GM18520 (cell line): ENCODE data around the gene GGTLC2.
"Not testable (repeated sequence)": the region's sequence is repeated elsewhere in the genome, so short reads cannot be mapped to it uniquely, and the experiment has no call there.

ENCODE experiments used
- ATAC-seq: cut with Tn5 transposase; IDR thresholded peaks from one replicate; pipeline ENCODE4 v1.9.1; 2021; ENCODE audit not compliant: unreplicated experiment

GGTLC2 gene

DNA sequence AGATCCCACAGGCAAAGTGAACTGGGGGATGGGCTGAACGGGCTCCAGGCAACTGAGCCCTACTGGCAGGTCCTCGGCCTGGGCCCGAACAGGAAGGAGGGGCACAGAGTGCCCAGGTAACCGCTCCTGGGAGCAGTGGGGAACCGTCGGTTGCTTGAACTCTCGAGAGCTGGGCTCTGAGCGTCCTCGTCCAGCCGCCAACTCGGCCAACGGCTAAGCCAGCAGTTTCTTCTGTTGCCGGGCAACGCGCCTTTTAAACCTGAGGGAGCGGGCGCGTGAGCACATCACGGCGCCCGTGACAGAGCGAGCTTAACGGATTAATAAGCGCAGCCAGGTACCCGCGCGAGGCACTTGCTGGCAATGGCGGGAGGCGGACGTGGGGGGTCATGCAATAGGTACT, at the start of gene GGTLC2:
GGTLC2 (plus strand) TSS at position 301 of the 400 bp plus-strand sequence. CDS start 1,732 bp downstream, outside the sequence.
- ATAC-seq = not testable (repeated sequence)

DNA sequence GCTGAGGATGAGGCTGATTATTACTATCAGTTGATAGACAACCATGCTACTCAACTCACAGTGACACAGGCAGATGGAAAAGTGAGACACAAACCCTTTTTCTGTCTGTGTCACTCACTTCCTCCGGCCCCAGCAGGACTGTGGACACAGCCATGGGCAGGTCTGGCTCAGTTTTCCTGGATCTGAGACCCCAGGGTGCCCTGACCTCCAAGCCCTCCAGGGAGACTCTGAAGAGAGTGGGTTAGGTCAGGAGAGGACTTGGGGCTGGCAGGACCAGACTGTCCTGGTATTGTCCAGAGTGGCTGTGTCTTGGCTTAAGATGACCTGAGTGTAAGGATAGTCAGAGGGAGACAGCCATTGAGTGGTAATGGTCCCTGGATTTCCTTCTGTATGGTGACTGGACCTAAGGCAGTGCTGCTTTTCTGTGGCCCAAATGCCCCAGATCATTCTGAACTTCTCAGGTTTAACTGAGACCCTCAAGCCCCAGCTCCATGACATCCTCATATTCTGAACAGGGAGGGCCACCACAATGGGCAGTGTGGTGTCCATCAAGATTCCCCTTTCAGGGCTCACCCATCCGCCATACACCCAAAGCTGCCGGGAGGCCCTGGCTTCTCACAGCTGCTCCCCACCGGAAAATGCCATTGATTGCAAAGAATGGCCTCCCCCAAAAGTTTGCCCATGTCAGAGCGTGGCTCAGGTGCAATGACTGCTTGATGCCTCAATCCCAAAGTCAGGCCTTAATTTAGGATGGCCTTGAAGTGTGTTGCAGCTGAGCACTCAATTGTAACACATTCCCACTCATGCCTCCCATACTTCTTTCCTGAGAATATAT, 49.2 kb upstream of the GGTLC2 start:
- no peak for ATAC-seq

DNA sequence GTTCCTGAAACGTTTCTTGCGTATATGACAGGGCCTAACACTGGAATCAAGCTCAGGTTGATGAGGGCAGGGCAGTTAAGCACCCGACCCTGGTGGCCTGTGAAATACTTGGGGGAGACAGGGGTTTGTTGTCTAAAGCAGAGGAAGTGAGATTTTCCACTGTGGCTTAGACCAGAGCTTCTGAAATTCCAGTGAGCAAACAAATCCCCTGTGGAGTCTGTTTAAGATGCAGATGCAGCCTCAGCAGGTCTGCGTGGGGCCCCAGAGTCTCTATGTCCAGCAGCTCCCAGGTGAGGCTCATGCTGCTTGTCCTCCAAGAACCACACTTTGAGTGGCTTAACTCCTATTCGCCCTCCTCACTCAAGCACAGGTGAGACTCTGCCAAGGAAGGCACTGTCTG, 46.3 kb upstream of the GGTLC2 start:
- no peak for ATAC-seq

DNA sequence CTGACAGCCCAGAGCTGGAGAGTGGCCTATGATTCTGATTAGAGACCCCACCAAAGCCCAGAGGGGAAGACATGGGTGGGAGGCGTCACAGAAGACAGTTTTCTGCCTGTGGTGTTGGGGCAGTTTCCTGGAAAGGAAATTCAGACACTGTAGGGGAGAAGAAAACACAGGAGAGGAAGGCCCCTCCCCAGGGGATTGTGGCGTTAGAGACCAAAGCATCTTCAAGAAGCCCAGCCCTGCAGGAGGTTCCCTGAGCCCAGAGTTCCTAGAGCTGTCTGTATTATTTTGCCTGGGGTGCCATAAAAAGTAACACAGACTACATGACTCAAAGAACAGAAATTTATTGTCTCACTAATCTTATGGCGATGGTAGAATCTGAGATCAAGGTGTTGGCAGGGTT, 45.2 kb upstream of the GGTLC2 start:
- ATAC-seq = no peak

DNA sequence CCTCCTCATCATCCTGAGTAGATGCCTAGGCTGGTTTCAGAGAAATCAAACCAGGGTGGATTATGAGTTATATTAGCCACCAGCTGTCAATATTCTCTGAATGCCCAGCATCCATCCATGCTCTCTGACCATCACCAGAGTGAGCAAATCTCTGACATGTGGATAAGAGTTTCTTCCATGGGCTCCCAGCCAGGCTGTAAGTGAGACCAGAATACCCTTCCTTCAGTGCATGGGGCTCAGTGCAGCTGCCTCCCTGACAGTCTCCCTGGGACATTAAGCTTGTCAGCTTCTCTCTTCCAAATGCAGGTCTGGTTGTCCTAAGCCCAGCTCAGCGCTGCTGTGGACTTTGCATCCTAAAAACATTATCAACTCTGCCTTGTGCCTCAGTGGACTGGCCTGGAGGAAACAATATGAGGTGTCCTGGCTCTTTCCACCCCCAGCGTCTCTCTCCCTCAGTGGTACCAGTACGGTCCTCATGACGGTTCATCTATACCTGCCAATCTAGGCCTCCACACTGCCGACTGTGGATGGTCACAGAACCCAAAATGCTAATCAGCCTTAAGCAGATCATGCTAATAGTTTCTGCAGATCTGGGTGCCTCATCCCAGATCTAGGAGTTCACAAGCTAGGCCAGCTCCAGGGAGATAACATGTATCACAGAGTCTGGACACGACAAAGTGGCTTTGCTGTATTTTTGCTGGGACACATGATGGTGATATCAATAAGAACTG, 43.7 kb upstream of the GGTLC2 start:
- ATAC-seq = no peak

DNA sequence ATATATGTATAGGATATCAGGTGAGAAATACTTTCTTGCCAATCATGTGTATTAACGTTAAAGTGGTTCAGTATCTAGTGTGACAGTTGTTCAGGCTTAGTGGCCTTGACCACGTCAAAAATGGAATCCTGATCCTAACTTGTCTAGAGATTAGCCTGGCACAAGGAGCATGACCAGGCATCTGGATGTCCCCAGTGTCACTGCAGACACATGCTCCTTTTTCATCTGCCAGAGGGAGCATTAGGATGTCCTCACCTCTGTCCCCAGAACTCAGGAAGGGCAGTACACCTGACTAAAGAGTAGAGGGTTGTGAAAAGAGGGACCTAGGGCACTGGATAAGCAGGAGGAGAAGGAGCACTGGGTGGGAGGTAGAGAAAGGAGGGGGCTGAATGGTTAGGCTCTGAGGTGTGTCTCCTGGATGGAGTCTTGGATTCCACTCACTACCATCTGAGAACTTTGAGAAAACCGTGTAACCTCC, 40.9 kb upstream of the GGTLC2 start:
- ATAC-seq = no peak

DNA sequence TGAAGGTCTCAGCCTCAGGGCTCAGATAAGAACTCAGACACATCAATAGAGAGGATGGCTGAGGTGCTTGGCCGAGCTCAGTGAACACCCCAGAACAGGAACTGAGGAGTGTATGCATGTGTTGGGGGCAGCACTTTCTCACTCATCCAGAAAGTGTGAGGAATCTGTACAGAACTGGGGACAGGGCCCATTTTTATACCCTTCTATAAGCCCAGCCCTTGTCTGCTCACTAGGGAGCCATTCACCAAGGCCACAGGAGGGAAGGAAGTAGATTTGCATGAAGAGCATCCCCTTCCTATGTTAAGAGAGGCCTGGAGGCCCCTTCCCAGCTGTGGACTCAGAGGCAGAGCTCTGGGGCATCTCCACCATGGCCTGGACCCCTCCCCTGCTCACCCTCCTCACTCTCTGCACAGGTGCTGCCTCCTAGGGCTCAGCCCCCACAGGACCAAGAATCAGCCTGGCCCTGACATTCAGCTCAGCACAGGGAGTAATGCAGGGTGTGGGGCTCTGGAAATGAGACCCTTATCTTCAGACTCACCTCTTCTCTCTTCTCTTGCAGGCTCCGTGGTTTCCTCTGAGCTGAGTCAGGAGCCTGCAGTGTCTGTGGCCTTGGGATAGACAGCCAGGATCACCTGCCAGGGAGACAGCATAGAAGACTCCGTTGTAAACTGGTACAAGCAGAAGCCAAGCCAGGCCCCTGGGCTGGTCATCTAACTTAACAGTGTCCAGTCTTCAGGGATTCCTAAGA, 39.9 kb upstream of the GGTLC2 start:
- no peak for ATAC-seq

DNA sequence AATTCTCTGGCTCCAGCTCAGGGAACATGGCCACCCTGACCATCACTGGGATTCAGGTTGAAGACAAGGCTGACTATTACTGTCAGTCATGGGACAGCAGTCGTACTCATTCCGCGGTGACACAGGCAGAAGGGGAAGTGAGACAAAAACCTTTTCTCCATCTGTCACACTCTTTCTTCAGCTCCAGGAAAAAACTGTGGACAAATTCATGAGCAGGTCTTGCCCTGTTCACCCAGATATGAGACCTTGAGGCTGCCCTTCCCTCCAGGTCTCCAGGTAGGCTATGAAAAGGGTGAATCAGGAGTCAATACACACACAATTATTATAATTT, 39.4 kb upstream of the GGTLC2 start:
- ATAC-seq = no peak

DNA sequence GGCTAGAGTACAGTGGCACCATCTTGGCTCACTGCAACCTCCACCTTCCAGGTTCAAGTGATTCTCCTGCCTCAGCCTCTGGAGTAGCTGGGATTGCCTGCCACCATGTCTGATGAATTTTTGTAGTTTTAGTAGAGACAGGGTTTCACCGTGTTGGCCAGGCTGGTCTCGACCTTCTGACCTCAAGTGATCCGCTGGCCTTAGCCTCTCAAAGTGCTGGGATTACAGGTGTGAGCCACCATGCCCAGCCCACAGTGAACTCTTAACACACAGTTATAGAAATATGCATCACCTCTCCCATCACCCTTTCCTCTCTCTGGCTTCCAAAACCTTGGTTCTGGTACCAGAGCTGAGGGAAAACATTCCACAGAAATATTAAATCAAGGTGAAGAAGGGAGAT, 36.4 kb upstream of the GGTLC2 start:
- ATAC-seq = not testable (repeated sequence)

DNA sequence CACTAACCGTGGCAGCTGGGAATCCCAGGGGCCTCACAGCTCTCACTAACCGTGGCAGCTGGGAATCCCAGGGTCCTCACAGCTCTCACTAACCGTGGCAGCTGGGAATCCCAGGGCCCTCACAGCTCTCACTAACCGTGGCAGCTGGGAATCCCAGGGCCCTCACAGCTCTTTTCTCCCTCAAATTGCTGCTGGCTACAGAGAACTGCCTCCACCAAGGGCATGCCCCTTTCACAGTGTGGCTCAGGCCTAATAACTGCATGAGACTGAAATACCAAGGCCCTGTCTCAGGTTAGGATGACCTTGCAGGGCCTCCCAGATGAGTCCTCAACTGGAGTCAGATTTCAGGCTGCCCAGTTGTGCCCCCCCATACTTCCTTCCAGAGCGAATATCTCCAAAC, 35.1 kb upstream of the GGTLC2 start:
- ATAC-seq = no peak

DNA sequence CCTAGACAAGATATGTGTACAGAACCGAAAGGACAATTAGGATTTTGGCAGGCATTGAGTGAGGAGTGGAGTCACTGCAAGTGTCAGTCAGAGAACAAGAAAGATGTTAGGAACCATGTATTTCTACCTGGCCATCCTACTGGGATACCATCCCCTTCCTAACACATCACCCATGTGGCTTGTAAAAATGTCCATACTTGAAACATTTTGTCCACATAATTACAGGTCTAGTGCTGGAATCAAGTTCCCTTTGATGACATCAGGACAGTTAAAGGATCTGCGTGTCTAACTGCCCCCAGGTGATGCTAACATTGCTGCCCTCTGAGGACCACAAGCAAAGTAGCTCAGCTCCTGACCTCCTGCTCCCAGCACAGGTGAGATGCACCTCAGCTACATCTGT, 31.9 kb upstream of the GGTLC2 start:
- ATAC-seq = no peak

DNA sequence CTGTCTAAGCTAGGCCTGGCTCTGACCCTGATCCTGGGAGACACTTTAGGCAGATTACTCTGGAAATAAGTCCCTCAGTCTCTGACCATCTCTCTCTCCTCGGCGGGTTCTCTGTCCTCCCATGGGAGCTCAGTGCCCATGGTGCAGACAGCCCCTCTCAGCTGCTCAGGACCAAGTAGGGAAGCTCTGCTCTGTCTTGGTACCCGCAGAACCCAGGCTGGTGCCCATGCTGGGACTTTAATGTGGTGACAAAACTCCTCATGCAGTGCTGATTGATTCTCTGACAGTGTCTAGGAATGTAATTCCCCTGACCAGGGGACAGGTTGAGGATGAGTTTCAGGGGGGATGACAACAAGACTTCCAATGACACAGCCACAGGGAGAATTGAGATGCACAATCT, 30.3 kb upstream of the GGTLC2 start:
- ATAC-seq = no peak

DNA sequence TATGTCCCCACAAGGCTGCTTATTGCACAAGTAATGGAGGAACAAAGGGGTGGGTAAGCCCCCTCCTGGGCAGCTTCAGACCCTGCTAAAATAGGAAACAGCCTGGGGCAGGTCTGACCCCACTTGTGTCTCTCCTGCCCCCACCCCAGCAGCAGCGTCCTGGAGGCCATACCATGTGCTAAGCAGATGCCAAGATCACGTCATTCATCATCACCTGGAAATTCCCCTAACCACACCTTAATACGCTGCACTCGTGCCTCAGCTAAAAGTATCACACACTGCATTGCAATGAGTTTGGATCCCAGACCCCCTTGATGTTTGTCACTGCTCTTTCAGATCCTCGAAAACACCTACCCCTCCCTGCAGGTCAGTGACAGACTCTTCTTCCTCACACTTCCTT, 27.8 kb upstream of the GGTLC2 start:
- ATAC-seq = peak; percentile 37

DNA sequence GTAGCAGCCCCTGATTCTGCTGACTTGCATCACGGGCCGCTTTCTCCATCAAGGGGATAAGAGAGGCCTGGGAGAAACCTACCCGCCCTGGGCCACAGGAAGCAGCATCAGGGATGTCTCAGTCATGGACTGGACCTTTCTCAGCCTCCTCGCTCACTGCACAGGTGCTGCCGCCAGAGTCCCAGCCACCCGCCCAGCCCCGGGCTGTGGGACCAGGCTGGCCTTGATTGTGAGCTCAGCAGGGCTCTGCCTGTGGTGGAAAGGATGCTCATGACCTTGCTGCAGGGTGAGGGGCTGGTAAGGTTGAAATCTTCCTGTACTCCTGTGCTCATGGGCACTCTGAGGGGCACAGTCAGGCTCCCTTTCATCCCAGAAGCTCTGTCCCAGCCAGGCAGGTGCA, 26.0 kb upstream of the GGTLC2 start:
- ATAC-seq = no peak

DNA sequence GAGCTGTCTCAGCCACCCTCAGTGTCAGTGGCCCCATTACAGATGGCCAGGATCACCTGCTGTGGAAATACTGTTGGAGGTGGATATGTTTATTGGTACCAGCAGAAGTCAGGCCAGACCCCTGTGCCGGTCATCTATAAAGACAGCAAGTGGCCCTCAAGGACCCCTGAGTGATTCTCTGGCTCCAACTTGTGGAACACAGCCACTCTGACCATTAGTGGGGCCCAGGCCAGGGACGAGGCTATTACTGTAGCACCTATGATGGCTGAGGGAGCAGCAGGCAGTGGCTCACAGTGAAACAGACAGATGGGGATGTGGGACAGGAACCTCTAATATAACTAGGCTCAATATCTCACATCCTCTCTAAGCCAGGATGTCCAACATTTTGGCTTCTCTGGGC, 25.5 kb upstream of the GGTLC2 start:
- ATAC-seq = no peak

DNA sequence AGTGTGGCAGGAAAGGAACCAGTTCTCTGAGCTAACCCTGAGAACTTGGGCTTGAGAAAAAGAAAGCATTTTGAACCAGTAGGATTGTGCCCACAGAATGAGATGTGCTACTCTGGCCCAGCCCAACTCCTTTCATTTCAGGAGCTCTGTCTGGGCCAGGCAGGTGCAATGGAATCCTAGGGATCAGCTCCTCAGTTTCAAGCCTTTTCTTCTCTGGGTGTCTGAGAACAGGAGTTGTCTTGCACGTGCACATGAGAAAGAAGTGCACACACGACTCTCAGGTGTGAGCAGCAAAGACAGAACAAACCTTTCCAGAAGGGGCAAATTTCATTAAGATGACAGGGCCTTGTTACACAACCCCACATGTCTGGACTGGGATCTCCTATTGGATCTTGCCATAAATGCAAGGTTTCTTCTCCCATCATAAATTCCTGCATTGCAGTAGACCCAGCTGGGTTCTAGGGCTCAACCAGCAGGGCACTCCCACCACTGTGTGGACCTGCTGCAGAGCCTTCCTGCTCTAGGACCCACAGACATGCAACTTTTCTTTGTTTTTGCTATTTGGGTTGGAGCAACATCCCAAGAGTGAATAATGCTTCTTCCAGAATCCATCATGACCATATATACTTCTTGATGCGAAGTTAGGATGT, 24.5 kb upstream of the GGTLC2 start:
- no peak for ATAC-seq

DNA sequence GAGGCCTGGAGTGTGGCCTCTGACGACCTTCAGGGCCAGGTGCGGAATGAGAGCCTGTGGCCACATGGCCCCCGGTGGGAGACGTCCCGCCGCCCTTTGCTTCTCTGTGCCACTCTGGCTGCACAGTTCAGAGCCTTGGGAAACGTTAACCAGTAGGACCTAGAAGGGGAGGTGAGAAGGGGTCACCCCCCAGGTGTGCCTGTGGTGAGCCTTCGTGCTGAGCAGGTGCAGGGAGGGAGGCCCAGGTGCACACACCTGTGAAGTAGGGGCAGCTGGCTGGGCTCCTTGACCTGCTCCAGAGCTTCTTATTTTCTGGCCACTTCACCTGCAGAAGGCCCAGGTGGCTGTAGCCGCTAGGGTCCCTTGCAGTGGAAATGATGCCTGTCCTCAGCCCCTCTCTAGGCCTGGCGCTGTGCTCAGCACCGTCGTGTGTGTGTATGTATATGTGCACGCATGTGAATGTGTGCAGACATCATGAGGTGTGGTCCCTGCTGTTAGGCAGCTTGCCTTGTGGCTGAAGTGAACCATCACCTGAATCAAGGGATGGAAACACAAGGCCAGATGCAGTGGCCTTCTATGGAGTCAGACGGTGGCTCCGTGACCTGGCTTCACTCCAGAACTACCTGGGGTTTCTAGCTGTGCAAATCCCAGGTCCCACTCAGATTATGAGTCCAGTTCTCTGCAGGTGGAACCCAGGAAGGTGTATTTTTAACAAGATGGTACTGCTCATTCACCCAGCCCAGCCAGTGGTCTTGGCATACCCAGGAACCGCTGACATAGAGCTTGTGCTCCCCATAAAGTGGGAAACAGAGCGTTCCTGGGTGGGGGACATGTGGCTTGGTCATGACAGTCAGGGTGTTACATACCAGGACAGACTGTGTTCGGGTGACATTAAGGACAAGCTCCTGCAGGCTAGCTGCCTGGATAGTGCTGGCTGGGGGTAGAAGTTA, 15.6 kb upstream of the GGTLC2 start:
- ATAC-seq = not testable (repeated sequence)

DNA sequence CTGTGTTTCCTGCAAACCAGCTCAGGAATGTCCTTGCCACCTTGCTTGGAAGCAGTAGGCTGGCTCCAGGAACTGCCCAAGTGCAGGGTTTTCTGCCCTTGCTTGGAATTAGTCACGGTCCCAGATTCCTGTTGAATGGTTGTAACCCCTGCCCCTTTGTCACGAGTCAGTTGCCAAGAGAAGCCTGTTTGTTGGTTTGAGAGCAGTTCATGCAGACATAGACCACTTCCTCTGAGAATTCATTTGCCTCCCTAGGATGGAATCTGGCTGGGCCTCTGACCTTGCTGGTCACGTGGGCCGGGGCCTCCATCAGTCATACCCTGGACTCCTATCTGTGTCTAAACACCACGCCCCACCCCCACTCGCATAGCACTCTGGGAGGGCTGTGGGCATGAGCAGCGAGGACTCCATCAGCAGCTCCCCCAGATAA, 13.2 kb upstream of the GGTLC2 start:
- not testable (repeated sequence) for ATAC-seq

DNA sequence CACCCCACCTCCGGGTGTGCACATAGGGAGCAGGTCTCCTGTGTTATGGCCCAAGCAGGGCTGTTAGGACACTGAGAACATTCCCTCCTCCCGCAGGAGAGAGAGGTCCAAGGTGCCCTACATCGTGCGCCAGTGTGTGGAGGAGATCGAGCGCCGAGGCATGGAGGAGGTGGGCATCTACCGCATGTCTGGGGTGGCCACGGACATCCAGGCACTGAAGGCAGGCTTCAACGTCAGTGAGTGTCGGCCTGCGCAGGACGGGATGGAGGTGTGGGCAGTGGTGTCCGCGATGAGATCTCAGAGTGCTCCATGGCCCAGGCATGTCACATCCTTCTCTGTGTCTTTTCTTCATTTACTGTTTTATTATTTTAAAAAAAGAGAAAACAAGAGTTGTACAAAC, 12.2 kb upstream of the GGTLC2 start:
- ATAC-seq = not testable (repeated sequence)

DNA sequence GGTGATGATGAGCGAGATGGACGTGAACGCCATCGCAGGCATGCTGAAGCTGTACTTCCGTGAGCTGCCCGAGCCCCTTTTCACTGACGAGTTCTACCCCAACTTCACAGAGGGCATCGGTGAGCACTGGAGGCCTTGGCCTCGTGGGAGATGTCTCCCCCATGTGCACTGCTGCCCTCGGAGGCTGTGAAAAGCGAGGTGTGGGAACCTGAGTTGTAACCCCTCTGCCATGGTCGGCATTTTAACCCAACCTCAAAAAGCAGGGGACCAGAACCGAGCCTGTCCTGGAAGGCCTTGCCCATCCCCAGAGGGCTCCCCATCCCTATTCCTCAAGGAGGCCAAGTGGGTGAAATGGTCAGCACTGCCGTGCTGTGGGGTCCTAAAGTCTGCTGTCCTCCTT, 10.9 kb upstream of the GGTLC2 start:
- not testable (repeated sequence) for ATAC-seq
